ENCODE results near the gene TECR. TPM values are rescaled to one million over a fixed set of nuclear protein-coding genes. Genes with fewer than 3 reads are reported as not detected.

TECR gene
- total RNA-seq, 1 experiment from 2014 or later = 166 TPM

DNA sequence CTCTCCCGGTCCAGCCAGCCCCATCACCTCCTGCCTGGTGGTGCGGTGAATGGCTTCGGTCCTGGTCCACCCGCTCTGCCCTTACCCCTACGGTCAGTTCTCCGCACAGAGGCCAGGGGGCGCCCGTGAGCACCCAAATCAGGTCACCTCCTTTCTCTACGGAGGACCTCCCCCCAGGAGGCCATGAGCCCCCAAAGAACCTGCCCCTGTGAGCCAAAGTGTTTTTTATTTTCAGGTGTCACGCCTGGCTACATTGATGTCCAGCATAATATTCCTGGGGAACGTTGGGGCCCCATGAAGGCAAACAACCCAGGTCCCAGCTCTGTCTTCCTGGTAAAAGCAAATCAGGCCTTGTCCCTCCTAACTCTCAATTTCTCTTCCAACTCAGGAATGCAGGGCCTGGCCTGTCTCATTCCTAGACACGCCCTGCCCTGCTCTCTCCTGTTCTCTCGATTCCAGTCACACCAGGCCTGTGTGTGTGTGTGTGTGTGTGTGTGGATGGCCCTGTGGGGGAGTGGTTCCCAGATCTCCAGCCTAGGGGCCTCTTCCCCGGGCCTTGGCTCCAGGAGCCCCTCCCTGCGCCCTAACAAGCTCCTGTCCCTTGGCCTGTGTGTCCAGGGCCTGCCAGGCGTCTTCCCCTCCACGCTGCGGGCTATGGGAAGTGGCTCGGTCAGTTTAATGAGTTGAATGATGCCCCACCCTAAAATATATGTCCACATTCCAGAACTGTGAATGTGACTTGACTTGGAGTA, 23.7 kb upstream of the TECR start:
- in situ Hi-C loops (cut with HindIII; ENCODE audit: low sequenced_read_pairs) = no loop called here
- DNase-seq (ENCODE audit: low spot score) = peak; percentile 45

DNA sequence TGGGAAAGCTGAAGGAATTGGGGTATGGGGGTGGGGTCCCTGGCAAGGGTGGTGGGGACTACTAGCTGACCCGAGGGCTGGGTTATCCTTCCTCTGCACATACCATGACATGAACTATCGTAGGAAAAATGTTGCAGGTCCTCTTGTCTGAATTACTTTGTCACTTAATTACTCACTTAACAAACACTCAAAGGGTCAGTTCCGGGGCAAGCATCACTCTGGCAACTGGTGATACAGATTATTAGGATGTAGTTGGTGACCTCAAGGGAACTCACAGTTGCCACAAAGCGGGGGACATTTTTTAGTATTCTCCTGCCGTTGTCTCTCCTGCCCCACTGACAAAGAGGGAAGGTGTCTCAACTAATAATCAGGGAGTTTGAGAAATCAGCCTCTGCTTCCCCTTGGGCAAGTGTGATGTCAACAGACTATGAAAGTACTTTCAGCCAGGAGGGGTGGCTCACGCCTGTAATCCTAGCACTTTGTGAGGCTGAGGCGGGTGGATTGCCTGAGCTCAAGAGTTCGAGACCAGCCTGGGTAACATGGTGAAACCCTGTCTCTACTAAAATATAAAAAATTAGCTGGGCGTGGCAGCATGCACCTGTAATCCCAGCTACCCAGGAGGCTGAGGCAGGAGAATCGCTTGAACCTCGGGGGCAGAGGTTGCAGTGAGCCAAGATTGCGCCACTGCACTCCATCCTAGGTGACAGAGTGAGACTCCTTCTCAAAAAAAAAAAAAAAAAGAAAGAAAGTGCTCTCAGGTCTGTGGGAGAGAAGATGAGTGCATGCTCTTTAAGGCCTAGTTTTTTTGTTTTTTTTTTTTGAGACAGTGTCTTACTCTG, 21.5 kb upstream of the TECR start:
- in situ Hi-C loops (cut with HindIII; ENCODE audit: low sequenced_read_pairs) = no loop called here
- DNase-seq (ENCODE audit: low spot score) = no peak

DNA sequence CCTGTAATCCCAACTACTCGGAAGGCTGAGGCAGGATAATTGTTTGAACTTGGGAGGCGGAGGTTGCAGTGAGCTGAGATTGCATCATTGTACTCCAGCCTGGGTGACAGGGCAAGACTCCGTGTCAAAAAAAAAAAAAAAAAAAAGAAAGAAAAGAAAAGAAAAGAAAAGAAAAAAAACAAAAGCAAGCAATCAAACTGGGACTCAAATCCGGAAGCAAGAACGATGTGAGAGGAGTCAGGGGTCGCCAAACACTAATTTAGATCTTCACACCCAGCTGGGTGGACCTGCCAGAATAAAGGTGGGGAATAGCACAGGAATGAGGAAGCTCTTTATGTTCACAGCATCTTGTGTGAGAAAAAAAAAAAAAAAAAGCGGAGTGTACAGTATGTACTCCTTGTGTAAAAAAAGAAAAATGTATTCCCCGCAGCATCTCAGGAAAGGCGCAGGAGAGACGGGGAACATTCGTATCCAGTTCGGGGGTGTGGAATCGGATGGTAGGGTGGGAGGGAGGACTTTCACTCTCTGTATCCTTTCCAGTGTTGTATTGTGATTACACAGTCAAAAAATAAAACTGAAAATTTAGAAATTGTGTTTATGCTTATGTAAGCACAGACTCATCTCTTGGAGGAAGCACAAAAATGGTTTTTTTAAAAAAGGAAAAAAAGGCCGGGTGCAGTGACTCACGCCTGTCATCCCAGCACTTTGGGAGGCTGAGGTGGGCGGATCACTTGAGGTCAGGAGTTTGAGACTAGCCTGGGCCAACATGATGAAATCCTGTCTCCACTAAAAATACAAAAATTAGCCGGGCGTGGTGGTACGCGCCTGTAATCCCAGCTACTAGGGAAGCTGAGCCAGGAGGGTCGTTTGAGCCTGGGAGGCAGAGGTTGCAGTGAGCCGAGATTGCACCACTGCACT, 18.8 kb upstream of the TECR start:
- in situ Hi-C loops (cut with HindIII; ENCODE audit: low sequenced_read_pairs) = no loop called here
- DNase-seq (ENCODE audit: low spot score) = no peak

DNA sequence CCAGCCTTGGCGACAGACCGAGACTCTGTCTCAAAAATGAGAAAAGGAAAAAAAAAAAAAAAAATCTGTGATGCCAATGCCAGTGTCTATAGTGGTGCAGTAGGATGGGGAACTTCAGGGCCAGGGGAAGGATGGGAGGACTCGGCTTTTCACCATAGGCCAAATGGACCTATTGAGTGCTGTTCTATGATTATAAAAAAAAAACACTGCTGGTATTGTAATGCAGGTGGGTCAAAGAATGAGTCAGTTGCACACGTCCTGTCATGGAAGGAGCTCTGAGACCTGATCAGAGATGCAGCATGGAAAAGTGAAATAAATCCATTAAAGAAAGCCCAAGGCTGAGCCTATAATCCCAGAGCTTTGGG, 18.2 kb upstream of the TECR start:
- in situ Hi-C loops (cut with HindIII; ENCODE audit: low sequenced_read_pairs) = no loop called here
- no peak for DNase-seq (ENCODE audit: low spot score)

- in situ Hi-C loops (cut with HindIII; ENCODE audit: low sequenced_read_pairs) = no loop called here
- no peak for DNase-seq (ENCODE audit: low spot score)
Observed at GRCh38 chr19:14512406-14512961, 16.9 kb upstream of the TECR start.

DNA sequence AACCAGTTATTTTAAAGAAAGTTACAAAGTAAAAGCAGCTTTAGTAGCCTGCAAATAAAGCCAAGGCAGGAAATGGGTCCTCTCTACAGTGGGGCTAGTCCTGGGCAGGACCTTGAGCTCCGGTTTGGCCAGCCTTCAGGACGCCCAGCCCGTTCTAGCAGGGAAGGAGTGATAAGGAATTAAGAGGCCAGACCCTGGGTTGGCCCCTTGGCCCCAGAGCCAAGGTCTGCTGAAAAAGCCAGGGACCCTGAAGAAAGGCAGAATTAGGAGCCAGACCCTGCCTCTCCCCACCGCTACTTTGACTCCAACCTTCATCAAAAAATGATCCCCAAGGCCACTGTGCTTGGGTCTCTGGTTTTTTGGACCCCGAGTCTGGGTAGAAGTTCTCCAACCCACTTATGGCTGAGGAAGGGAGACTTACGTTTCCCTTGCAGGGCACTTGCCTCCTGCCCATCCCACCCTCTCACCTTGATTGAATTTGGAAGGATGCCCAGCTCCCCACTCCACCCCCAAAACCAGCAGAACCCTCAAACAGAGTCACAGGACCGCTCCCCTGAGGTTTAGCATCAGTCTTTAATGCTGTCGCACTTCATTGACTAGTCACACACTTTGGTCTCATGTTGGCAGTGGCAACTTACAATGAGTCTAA, 15.1 kb upstream of the TECR start:
- no peak for DNase-seq (ENCODE audit: low spot score)
- in situ Hi-C loops (cut with HindIII; ENCODE audit: low sequenced_read_pairs) = no loop called here

GRCh38 chr19:14515501-14516047, 13.8 kb upstream of the TECR start:
- DNase-seq (ENCODE audit: low spot score) = no peak
- in situ Hi-C loops (cut with HindIII; ENCODE audit: low sequenced_read_pairs) = no loop called here

- DNase-seq (ENCODE audit: low spot score) = peak; percentile 58
- in situ Hi-C loops (cut with HindIII; ENCODE audit: low sequenced_read_pairs) = no loop called here
Observed at GRCh38 chr19:14516048-14516534, 13.3 kb upstream of the TECR start.

- no peak for DNase-seq (ENCODE audit: low spot score)
- in situ Hi-C loops (cut with HindIII; ENCODE audit: low sequenced_read_pairs) = no loop called here
Observed at GRCh38 chr19:14516746-14517438, 12.5 kb upstream of the TECR start.

GRCh38 chr19:14517446-14517839, 12.0 kb upstream of the TECR start:
- peak; percentile 41 for DNase-seq (ENCODE audit: low spot score)
- in situ Hi-C loops (cut with HindIII; ENCODE audit: low sequenced_read_pairs) = no loop called here

DNA sequence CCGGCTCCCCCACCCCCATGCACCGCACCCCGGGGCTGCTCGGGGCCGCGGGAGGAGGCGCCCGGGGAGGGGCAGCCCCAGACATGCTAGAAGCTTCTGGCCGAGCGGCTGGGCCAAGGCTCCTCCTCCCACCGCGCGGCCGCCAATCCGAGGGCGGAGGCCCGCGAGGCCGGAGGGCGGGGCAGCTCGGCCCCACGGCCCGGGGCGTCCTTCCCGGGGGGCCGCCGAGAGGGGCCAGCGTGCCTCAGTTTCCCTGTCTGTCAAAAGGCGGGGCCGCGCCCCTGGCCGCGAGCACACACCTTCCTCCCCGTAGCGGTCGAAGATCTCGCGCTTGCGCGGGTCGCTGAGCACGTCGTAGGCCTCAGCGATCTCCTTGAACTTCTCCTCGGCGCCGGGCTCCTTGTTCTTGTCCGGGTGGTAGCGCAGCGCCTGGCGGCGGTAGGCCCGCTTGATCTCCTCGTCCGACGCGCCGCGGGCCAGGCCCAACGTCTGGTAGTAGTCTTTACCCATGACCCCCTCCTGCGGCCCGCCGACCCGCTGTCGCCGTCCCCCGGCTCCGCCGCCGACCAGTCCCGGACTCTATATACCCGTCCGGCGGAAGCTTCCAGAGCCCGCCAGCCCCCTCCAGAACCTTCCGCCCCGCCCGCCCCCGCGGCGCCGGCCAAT, 11.4 kb upstream of the TECR start, which contains the start of gene DNAJB1:
Gene DNAJB1 (minus strand): TSS at position 558 of the 666 bp plus-strand sequence. CDS start 48 bp downstream, at position 510.
- in situ Hi-C loops (cut with HindIII; ENCODE audit: low sequenced_read_pairs) = no loop called here
- DNase-seq (ENCODE audit: low spot score) = peak; percentile 77

GRCh38 chr19:14519245-14519859, 10.0 kb upstream of the TECR start:
- no peak for DNase-seq (ENCODE audit: low spot score)
- in situ Hi-C loops (cut with HindIII; ENCODE audit: low sequenced_read_pairs) = no loop called here

GRCh38 chr19:14519860-14520407, 9.5 kb upstream of the TECR start:
- in situ Hi-C loops (cut with HindIII; ENCODE audit: low sequenced_read_pairs) = no loop called here
- DNase-seq (ENCODE audit: low spot score) = no peak

- DNase-seq (ENCODE audit: low spot score) = no peak
- in situ Hi-C loops (cut with HindIII; ENCODE audit: low sequenced_read_pairs) = no loop called here
Observed at GRCh38 chr19:14520543-14520942, 8.9 kb upstream of the TECR start.

- no peak for DNase-seq (ENCODE audit: low spot score)
- in situ Hi-C loops (cut with HindIII; ENCODE audit: low sequenced_read_pairs) = no loop called here
Observed at GRCh38 chr19:14525729-14526128, 3.7 kb upstream of the TECR start.

DNA sequence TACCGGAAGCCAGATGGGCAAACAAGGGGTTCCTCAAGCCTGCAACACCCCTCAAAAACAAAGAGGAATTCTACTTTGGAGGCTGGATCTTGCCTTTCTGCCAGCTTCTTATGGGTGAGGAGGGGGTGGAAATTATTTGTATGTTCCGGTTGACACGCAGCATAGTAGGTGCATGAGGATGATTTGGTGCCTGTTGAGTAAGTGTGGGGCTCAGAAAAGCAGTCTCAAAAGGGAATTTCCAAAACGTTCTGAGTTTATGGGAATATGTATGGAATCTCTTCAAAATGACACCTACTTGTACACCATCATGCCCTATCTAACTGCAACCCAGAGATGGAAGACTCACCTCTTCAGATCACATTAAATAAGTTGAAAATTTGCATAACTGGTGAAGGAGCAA, 3.0 kb upstream of the TECR start:
- no peak for DNase-seq (ENCODE audit: low spot score)
- in situ Hi-C loops (cut with HindIII; ENCODE audit: low sequenced_read_pairs) = no loop called here
